ENCODE data around the gene COL2A1.

Gene COL2A1

GRCh38 chr12:48012070-48012469 is 7.8 kb upstream of the COL2A1 start:
- no peak for DNase-seq (ENCODE audit: low read depth)

- no peak for DNase-seq (ENCODE audit: low read depth)
These were observed 6.2 kb upstream of the COL2A1 start for GRCh38 chr12:48010366-48010970.

GRCh38 chr12:48009471-48009870 is 5.2 kb upstream of the COL2A1 start:
- DNase-seq (ENCODE audit: low read depth): no peak

- no peak for DNase-seq (ENCODE audit: low read depth)
These were observed 4.7 kb upstream of the COL2A1 start for GRCh38 chr12:48008950-48009349.

GRCh38 chr12:48008349-48008748 is 4.1 kb upstream of the COL2A1 start:
- no peak for DNase-seq (ENCODE audit: low read depth)

GRCh38 chr12:48007206-48007605 is 2.9 kb upstream of the COL2A1 start:
- DNase-seq (ENCODE audit: low read depth): no peak

GRCh38 chr12:48005750-48006021 is 1.4 kb upstream of the COL2A1 start:
- DNase-seq (ENCODE audit: low read depth): no peak

GRCh38 chr12:48005001-48005749 is 899 bp upstream of the COL2A1 start:
- no peak for DNase-seq (ENCODE audit: low read depth)

GRCh38 chr12:48003226-48004052 is 837 bp downstream of the COL2A1 start:
- no peak for DNase-seq (ENCODE audit: low read depth)

GRCh38 chr12:48002773-48003218 is 1.5 kb downstream of the COL2A1 start:
- no peak for DNase-seq (ENCODE audit: low read depth)

GRCh38 chr12:48002414-48002730 is 1.9 kb downstream of the COL2A1 start:
- no peak for DNase-seq (ENCODE audit: low read depth)

GRCh38 chr12:48001505-48002413 is 2.5 kb downstream of the COL2A1 start:
- no peak for DNase-seq (ENCODE audit: low read depth)

GRCh38 chr12:48000878-48001504 is 3.3 kb downstream of the COL2A1 start:
- no peak for DNase-seq (ENCODE audit: low read depth)

- no peak for DNase-seq (ENCODE audit: low read depth)
These were observed 4.5 kb downstream of the COL2A1 start for GRCh38 chr12:47999816-48000215.

- DNase-seq (ENCODE audit: low read depth): no peak
These were observed 7.0 kb downstream of the COL2A1 start for GRCh38 chr12:47997321-47997720.

- no peak for DNase-seq (ENCODE audit: low read depth)
These were observed 8.3 kb downstream of the COL2A1 start for GRCh38 chr12:47995981-47996401.

- DNase-seq (ENCODE audit: low read depth): no peak
These were observed 10.8 kb downstream of the COL2A1 start for GRCh38 chr12:47993491-47993890.

GRCh38 chr12:47992776-47993175 is 11.5 kb downstream of the COL2A1 start:
- no peak for DNase-seq (ENCODE audit: low read depth)

GRCh38 chr12:47991106-47992061 is 12.9 kb downstream of the COL2A1 start:
- DNase-seq (ENCODE audit: low read depth): no peak

- no peak for DNase-seq (ENCODE audit: low read depth)
These were observed 13.7 kb downstream of the COL2A1 start for GRCh38 chr12:47990351-47991105.

Data from activated T-helper 9 cell treated with anti-CD3 and anti-CD28 coated beads, Interleukin-2, amount 50 U/mL, for 16 hours (primary cell).